SK-N-SH (cell line): ENCODE data around the gene PFDN5. TPM values are rescaled to one million over a fixed set of nuclear protein-coding genes. Genes with fewer than 3 reads are reported as not detected.

Experiments used
- CTCF ChIA-PET: fragments of 300-600, 350-600 bp; formaldehyde crosslinking; extraction: SDS; loops from one replicate; lab custom pipeline; 2021; lab: Yijun Ruan, JAX
- POLR2A ChIA-PET: fragments of 350-600 bp; sonication (Branson Sonifier 250); formaldehyde crosslinking; extraction: SDS; loops from one replicate; lab custom pipeline; 2020; ENCODE audit warnings: antibody characterized with exemption, inconsistent platforms; lab: Yijun Ruan, JAX
- DNase-seq: peaks from one replicate; pipeline ENCODE4 v3.0.0; 2012
- H2AFZ ChIP-seq: fragments of 200-600 bp; sonication (generic); 2 replicates; pipeline ENCODE4 v1.8.1; 2016; ENCODE audit warnings: antibody characterized with exemption, mild to moderate bottlenecking, low read depth
- H3F3A ChIP-seq: fragments of 200-600 bp; sonication (generic); replicated peaks from 2 replicates; pipeline ENCODE3; 2016; ENCODE audit warnings: antibody characterized with exemption, mild to moderate bottlenecking; ENCODE audit not compliant: insufficient read depth
- H3K27ac ChIP-seq, 2 experiments: fragments of 200-500 bp in 1 of 2; fragments of 200-600 bp in 1 of 2; sonication (Bioruptor generic) in 1 of 2; sonication (generic), shearing (Covaris generic) in 1 of 2; 2 replicates each; pipeline versions ENCODE4 v1.5.1 to v1.6.1; 2014 to 2016; ENCODE audit warnings: low read depth in 2 of 2, inconsistent platforms in 1 of 2, low read length in 1 of 2, mild to moderate bottlenecking in 1 of 2, mixed read lengths in 1 of 2
- H3K27me3 ChIP-seq: fragments of 200-600 bp; sonication (generic), shearing (Covaris generic); 2 replicates; pipeline ENCODE4 v1.6.1; 2016; ENCODE audit warnings: mixed run types; ENCODE audit not compliant: insufficient read depth
- H3K36me3 ChIP-seq, 2 experiments: fragments of 200-500 bp in 1 of 2; fragments of 200-600 bp in 1 of 2; sonication (Bioruptor generic) in 1 of 2; sonication (generic) in 1 of 2; replicated peaks in 1 of 2; 2 replicates each; pipeline versions ENCODE3 to v1.5.1; 2014 to 2016; ENCODE audit warnings: low read length in 1 of 2, mild to moderate bottlenecking in 1 of 2; ENCODE audit not compliant: insufficient read depth in 2 of 2, control insufficient read depth in 1 of 2
- H3K4me1 ChIP-seq, 2 experiments: fragments of 200-500 bp in 1 of 2; fragments of 200-600 bp in 1 of 2; sonication (Bioruptor generic) in 1 of 2; sonication (generic), shearing (Covaris generic) in 1 of 2; 2 replicates each; pipeline versions ENCODE4 v1.5.1 to v1.6.1; 2014 to 2016; ENCODE audit warnings: low read depth in 1 of 2, low read length in 1 of 2, mixed run types in 1 of 2; ENCODE audit not compliant: insufficient read depth in 2 of 2, control insufficient read depth in 1 of 2
- H3K4me2 ChIP-seq: fragments of 200-600 bp; sonication (generic), shearing (Covaris generic); 2 replicates; pipeline ENCODE4 v1.6.1; 2017; ENCODE audit warnings: mixed run types
- H3K4me3 ChIP-seq, 2 experiments: fragments of 200-500 bp in 1 of 2; fragments of 200-600 bp in 1 of 2; sonication (Bioruptor generic) in 1 of 2; sonication (generic), shearing (Covaris generic) in 1 of 2; 2 replicates each; pipeline versions ENCODE4 v1.5.1 to v1.8.1; 2014 to 2016; ENCODE audit warnings: low read depth in 2 of 2, inconsistent platforms in 1 of 2, low read length in 1 of 2, mild to moderate bottlenecking in 1 of 2, mixed read lengths in 1 of 2, moderate library complexity in 1 of 2
- H3K79me2 ChIP-seq: fragments of 200-600 bp; sonication (generic); 2 replicates; pipeline ENCODE4 v1.8.1; 2017; ENCODE audit warnings: mild to moderate bottlenecking; ENCODE audit not compliant: insufficient read depth
- H3K9ac ChIP-seq: fragments of 200-600 bp; sonication (generic); 2 replicates; pipeline ENCODE4 v1.6.1; 2017; ENCODE audit warnings: mixed run types
- H3K9me2 ChIP-seq: fragments of 200-600 bp; sonication (generic); 2 replicates; pipeline ENCODE4 v1.6.1; 2017; ENCODE audit warnings: mixed run types
- H3K9me3 ChIP-seq: fragments of 200-600 bp; sonication (generic); 2 replicates; pipeline ENCODE4 v1.6.1; 2017; ENCODE audit warnings: mixed run types, mild to moderate bottlenecking, moderate library complexity
- H4K20me1 ChIP-seq: fragments of 200-600 bp; sonication (generic); 2 replicates; pipeline ENCODE4 v1.6.1; 2017; ENCODE audit warnings: mild to moderate bottlenecking, mixed run types; ENCODE audit not compliant: insufficient read depth
- CTCF ChIP-seq: fragments of 200-600 bp; sonication (generic); IDR thresholded peaks from 2 replicates; pipeline ENCODE4 v1.6.1; 2017; ENCODE audit warnings: antibody characterized with exemption, mild to moderate bottlenecking, moderate library complexity
- EZH2phosphoT487 ChIP-seq: fragments of 200-600 bp; sonication (generic); IDR thresholded peaks from 2 replicates; pipeline ENCODE4 v1.6.1; 2017; ENCODE audit warnings: low read depth, mixed run types, mild to moderate bottlenecking, antibody characterized with exemption, moderate library complexity, borderline replicate concordance
- FOSL2 ChIP-seq: IDR thresholded peaks from 2 replicates; pipeline ENCODE4 v1.4.0; 2012; ENCODE audit warnings: low read depth, mild to moderate bottlenecking, moderate library complexity, borderline replicate concordance
- FOXJ3 ChIP-seq: sonication (generic); formaldehyde crosslinking; IDR thresholded peaks from 2 replicates; pipeline ENCODE4 v1.5.1; 2020; ENCODE audit warnings: mild to moderate bottlenecking, missing genetic modification reagents
- GABPA ChIP-seq: IDR thresholded peaks from 2 replicates; pipeline ENCODE4 v1.4.0; 2012; ENCODE audit warnings: low read depth, mild to moderate bottlenecking
- GATA2 ChIP-seq: sonication (generic); formaldehyde crosslinking; IDR thresholded peaks from 2 replicates; pipeline ENCODE4 v1.5.0; 2020; ENCODE audit warnings: mild to moderate bottlenecking, missing genetic modification reagents
- JUND ChIP-seq: IDR thresholded peaks from 2 replicates; pipeline ENCODE4 v1.4.0; 2012
- MAX ChIP-seq: IDR thresholded peaks from 2 replicates; pipeline ENCODE4 v1.4.0; 2012; ENCODE audit warnings: low read depth
- MXI1 ChIP-seq: IDR thresholded peaks from 2 replicates; pipeline ENCODE4 v1.6.1; 2012; ENCODE audit warnings: mild to moderate bottlenecking, low read depth, low read length, improper control_type of control experiment
- NFIC ChIP-seq: IDR thresholded peaks from 2 replicates; pipeline ENCODE4 v1.4.0; 2012; ENCODE audit warnings: borderline replicate concordance
- NRF1 ChIP-seq: IDR thresholded peaks from 2 replicates; pipeline ENCODE4 v1.6.1; 2012; ENCODE audit warnings: low read depth, mild to moderate bottlenecking, low read length
- POLR2AphosphoS5 ChIP-seq: IDR thresholded peaks from 2 replicates; pipeline ENCODE4 v1.6.1; 2012; ENCODE audit warnings: low read depth, low read length
- RAD21 ChIP-seq: IDR thresholded peaks from 2 replicates; pipeline ENCODE4 v1.6.1; 2012; ENCODE audit warnings: mild to moderate bottlenecking, low read length
- RCOR1 ChIP-seq: fragments of 150-350 bp; IDR thresholded peaks from 2 replicates; pipeline ENCODE4 v1.6.1; 2017; ENCODE audit warnings: antibody characterized with exemption, low read length
- RFX5 ChIP-seq: IDR thresholded peaks from 2 replicates; pipeline ENCODE4 v1.6.1; 2012; ENCODE audit warnings: mild to moderate bottlenecking, improper control_type of control experiment, low read length
- RXRA ChIP-seq: IDR thresholded peaks from 2 replicates; pipeline ENCODE4 v1.4.0; 2012; ENCODE audit warnings: low read depth, mild to moderate bottlenecking, borderline replicate concordance
- SIN3A ChIP-seq: IDR thresholded peaks from 2 replicates; pipeline ENCODE4 v1.6.1; 2012; ENCODE audit warnings: low read depth, mild to moderate bottlenecking, low read length, moderate library complexity, borderline replicate concordance
- TCF12 ChIP-seq: IDR thresholded peaks from 2 replicates; pipeline ENCODE4 v1.4.0; 2012
- TEAD4 ChIP-seq: IDR thresholded peaks from 2 replicates; pipeline ENCODE4 v1.4.0; 2012; ENCODE audit warnings: mild to moderate bottlenecking, borderline replicate concordance; ENCODE audit not compliant: insufficient read depth
- ZBTB33 ChIP-seq: IDR thresholded peaks from 2 replicates; pipeline ENCODE4 v1.4.0; 2012; ENCODE audit warnings: low read depth, borderline replicate concordance
- WGBS: methylation state at CpG from one replicate; pipeline ENCODE4 v1.1.6; 2017; ENCODE audit warnings: low lambda C conversion rate; 5-methylcytosine and 5-hydroxymethylcytosine counted together
- polyA plus RNA-seq, 3 experiments: library from polyadenylated mRNA; depleted of rRNA; stranded (reverse); fragments of >200 nt; gene quantifications; 2 replicates each; pipeline ENCODE4 v1.2.3, GENCODE V29; 2012
- TF ChIP-seq, protein P1 (sequence below): fragments of 150-350 bp; IDR thresholded peaks from 2 replicates; pipeline ENCODE4 v1.6.1; 2017; ENCODE audit warnings: antibody characterized with exemption, low read length, low read depth, borderline replicate concordance
- TF ChIP-seq, protein P2 (sequence below): fragments of 150-350 bp; IDR thresholded peaks from 2 replicates; pipeline ENCODE4 v1.6.1; 2016; ENCODE audit warnings: mild to moderate bottlenecking, low read depth, low read length
- TF ChIP-seq, protein P3 (sequence below): IDR thresholded peaks from 2 replicates; pipeline ENCODE4; 2012

PFDN5 gene
- polyA plus RNA-seq (2012; rRNA removed) = 1,198 and 1,880 TPM in 2 replicates
- 1,472 and 1,558 TPM in 2 replicates for polyA plus RNA-seq (2012; cell fraction: cytosol; rRNA removed)
- polyA plus RNA-seq (2012; cell fraction: nucleus; rRNA removed) = 1,484 and 1,670 TPM in 2 replicates

DNA sequence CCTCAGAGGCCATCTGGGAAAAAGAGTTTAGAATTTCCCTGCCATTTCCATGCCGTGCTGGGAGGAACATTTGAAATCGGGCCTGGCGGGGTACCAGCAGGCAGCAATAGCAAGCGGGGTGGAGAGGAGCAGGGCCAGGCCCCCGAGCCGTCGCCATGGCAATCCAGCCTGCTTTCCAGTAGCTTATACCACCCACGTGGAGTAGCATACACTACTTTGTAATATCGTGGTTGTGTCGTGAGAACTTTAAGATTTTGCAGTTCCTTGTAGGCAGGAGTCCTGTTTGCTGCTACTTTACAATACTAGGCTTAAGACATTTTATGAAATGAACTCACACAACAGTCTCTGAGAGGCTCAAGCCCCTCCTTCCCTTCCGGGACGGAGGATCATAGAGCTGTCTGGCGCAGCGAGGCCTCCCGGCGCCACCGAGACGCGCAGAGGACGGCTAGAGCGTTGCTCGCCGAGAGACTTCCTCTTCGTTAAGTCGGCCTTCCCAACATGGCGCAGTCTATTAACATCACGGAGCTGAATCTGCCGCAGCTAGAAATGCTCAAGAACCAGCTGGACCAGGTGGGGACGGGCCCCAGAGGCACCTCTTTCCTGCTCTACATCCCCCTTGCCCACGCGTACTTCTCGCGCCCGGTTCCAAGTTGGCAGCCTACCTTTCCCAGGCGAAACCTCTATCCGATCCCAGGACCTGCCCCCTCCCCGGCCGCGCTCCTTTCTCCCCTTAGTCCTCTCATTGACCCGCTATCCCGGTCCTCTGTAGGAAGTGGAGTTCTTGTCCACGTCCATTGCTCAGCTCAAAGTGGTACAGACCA is at the start of gene PFDN5:
TSS of gene PFDN5 (plus strand) at position 473 of the 821 bp plus-strand sequence. CDS start at position 499, 26 bp downstream.
- peak within 1 kb of the TSS; percentile 93 for H3K9ac ChIP-seq
- peaks cover 8 to 20% of the 10 kb centered on the region in 2 experiments for H3K36me3 ChIP-seq
- peaks cover 37% of the 10 kb centered on the region for H3K79me2 ChIP-seq
- H3F3A ChIP-seq = peaks cover 43% of the 10 kb centered on the region
- H3K4me3 ChIP-seq = peak within 1 kb of the TSS; percentile 83 to 91
- DNase-seq = peak; percentile 88
- ChIA-PET CTCF (interaction anchor here (0.5 to 19.2 kb wide), 11 partner anchors 8 to 289 kb away, joined by 3 to 363 read pairs (median 4); partner anchors contain the start of genes AAAS and ESPL1), POLR2A (interaction anchor here (0.5 to 1.4 kb wide), 9 partner anchors 14 to 115 kb away, joined by 3 to 15 read pairs (median 4); partner anchors contain the start of genes AAAS, CSAD and ZNF740)
- no peaks in the 10 kb centered on the region for H3K9me3 ChIP-seq
- no peaks in the 10 kb centered on the region for H3K9me2 ChIP-seq
- peak within 1 kb of the TSS; percentile 88 to 96 for H3K27ac ChIP-seq
- H4K20me1 ChIP-seq = no peaks in the 10 kb centered on the region
- H2AFZ ChIP-seq = peak within 1 kb of the TSS; percentile 73
- H3K4me2 ChIP-seq = peak within 1 kb of the TSS; percentile 82
- peaks cover 11 to 17% of the 10 kb centered on the region in 2 experiments for H3K4me1 ChIP-seq
- 6% methylated on average over 39 of the region's 42 CpGs for WGBS
- H3K27me3 ChIP-seq = no peaks in the 10 kb centered on the region
- TF ChIP-seq RFX5 (no peak), JUND (no peak), NRF1 (peak; percentile 43), FOXJ3 (CRISPR knock-in tag) (no peak), NFIC (no peak), GABPA (peak; percentile 84), RCOR1 (peak; percentile 27; the same call in 1 of the 2 replicates), RAD21 (0 out of 2 replicates have a peak, but pooled peaks have one; percentile 1), FOSL2 (no peak), MXI1 (peak; percentile 97), GATA2 (CRISPR knock-in tag) (no peak), EZH2phosphoT487 (no peak), TCF12 (no peak), SIN3A (peak; percentile 92; the same call in 1 of the 2 replicates), TEAD4 (no peak), POLR2AphosphoS5 (peak; percentile 95), RXRA (no peak), CTCF (no peak), ZBTB33 (no peak), MAX (0 out of 2 replicates have a peak, but pooled peaks have one; percentile 47)
- TF ChIP-seq, protein P1, sequence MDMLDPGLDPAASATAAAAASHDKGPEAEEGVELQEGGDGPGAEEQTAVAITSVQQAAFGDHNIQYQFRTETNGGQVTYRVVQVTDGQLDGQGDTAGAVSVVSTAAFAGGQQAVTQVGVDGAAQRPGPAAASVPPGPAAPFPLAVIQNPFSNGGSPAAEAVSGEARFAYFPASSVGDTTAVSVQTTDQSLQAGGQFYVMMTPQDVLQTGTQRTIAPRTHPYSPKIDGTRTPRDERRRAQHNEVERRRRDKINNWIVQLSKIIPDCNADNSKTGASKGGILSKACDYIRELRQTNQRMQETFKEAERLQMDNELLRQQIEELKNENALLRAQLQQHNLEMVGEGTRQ = no peak
- TF ChIP-seq, protein P2, sequence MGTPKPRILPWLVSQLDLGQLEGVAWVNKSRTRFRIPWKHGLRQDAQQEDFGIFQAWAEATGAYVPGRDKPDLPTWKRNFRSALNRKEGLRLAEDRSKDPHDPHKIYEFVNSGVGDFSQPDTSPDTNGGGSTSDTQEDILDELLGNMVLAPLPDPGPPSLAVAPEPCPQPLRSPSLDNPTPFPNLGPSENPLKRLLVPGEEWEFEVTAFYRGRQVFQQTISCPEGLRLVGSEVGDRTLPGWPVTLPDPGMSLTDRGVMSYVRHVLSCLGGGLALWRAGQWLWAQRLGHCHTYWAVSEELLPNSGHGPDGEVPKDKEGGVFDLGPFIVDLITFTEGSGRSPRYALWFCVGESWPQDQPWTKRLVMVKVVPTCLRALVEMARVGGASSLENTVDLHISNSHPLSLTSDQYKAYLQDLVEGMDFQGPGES = no peak; the same call in 1 of the 2 replicates
- TF ChIP-seq, protein P3, sequence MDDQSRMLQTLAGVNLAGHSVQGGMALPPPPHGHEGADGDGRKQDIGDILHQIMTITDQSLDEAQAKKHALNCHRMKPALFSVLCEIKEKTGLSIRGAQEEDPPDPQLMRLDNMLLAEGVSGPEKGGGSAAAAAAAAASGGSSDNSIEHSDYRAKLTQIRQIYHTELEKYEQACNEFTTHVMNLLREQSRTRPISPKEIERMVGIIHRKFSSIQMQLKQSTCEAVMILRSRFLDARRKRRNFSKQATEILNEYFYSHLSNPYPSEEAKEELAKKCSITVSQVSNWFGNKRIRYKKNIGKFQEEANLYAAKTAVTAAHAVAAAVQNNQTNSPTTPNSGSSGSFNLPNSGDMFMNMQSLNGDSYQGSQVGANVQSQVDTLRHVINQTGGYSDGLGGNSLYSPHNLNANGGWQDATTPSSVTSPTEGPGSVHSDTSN = no peak
